ENCODE data around the gene ZNF573.
"Not testable (repeated sequence)": the region's sequence is repeated elsewhere in the genome, so short reads cannot be mapped to it uniquely, and the experiment has no call there.

ZNF573 gene

GRCh38 chr19:37763488-37763887 is 15.9 kb downstream of the ZNF573 start:
- no CpG with 5 or more reads among the region's 1 CpG for WGBS (ENCODE audit: insufficient coverage, insufficient read length)
- Histone ChIP-seq H3K4me3 (ENCODE audit: low read length) (no peak overlapping the region), H3K36me3 (ENCODE audit: control insufficient read depth, insufficient read depth, low read length) (no peaks in the 10 kb centered on the region), H3K9me3 (ENCODE audit: control insufficient read depth, insufficient read depth, low read length) (no peaks in the 10 kb centered on the region), H3K27ac (ENCODE audit: low read length) (no peak overlapping the region), H3K27me3 (ENCODE audit: control insufficient read depth, insufficient read depth, low read length) (no peaks in the 10 kb centered on the region), H3K4me1 (ENCODE audit: control insufficient read depth, insufficient read depth, low read length) (no peaks in the 10 kb centered on the region)
- no peak for DNase-seq (ENCODE audit: low read depth, low spot score)

GRCh38 chr19:37757683-37758082 is 21.7 kb downstream of the ZNF573 start:
- H3K27ac ChIP-seq (ENCODE audit: low read length); H3K4me1 ChIP-seq (ENCODE audit: control insufficient read depth, insufficient read depth, low read length); H3K9me3 ChIP-seq (ENCODE audit: control insufficient read depth, insufficient read depth, low read length); H3K27me3 ChIP-seq (ENCODE audit: control insufficient read depth, insufficient read depth, low read length); H3K4me3 ChIP-seq (ENCODE audit: low read length); H3K36me3 ChIP-seq (ENCODE audit: control insufficient read depth, insufficient read depth, low read length); DNase-seq (ENCODE audit: low read depth, low spot score): not testable (repeated sequence)
- no CpG with 5 or more reads among the region's 4 CpGs for WGBS (ENCODE audit: insufficient coverage, insufficient read length)

- no CpG with 5 or more reads among the region's 5 CpGs for WGBS (ENCODE audit: insufficient coverage, insufficient read length)
- Histone ChIP-seq H3K4me1 (ENCODE audit: control insufficient read depth, insufficient read depth, low read length) (no peaks in the 10 kb centered on the region), H3K36me3 (ENCODE audit: control insufficient read depth, insufficient read depth, low read length) (no peaks in the 10 kb centered on the region), H3K4me3 (ENCODE audit: low read length) (no peak overlapping the region), H3K9me3 (ENCODE audit: control insufficient read depth, insufficient read depth, low read length) (0 out of 2 replicates have a peak, but pooled peaks cover 1% of the 10 kb centered on the region), H3K27me3 (ENCODE audit: control insufficient read depth, insufficient read depth, low read length) (no peaks in the 10 kb centered on the region), H3K27ac (ENCODE audit: low read length) (no peak overlapping the region)
- no peak for DNase-seq (ENCODE audit: low read depth, low spot score)
These were observed 41.0 kb downstream of the ZNF573 start for GRCh38 chr19:37738371-37738770.

- H3K36me3 ChIP-seq (ENCODE audit: control insufficient read depth, insufficient read depth, low read length), result no peaks in the 10 kb centered on the region
- H3K4me1 ChIP-seq (ENCODE audit: control insufficient read depth, insufficient read depth, low read length), result no peaks in the 10 kb centered on the region
- H3K4me3 ChIP-seq (ENCODE audit: low read length), result no peak overlapping the region
- H3K9me3 ChIP-seq (ENCODE audit: control insufficient read depth, insufficient read depth, low read length), result no peaks in the 10 kb centered on the region
- H3K27ac ChIP-seq (ENCODE audit: low read length), result no peak overlapping the region
- H3K27me3 ChIP-seq (ENCODE audit: control insufficient read depth, insufficient read depth, low read length), result no peaks in the 10 kb centered on the region
- no CpG with 5 or more reads among the region's 2 CpGs for WGBS (ENCODE audit: insufficient coverage, insufficient read length)
- no peak for DNase-seq (ENCODE audit: low read depth, low spot score)
These were observed 54.2 kb downstream of the ZNF573 start for GRCh38 chr19:37725181-37725580.

- H3K4me3 ChIP-seq (ENCODE audit: low read length), result no peak overlapping the region
These were observed 59.5 kb downstream of the ZNF573 start for GRCh38 chr19:37719927-37720265.

GRCh38 chr19:37719111-37719926 is 60.1 kb downstream of the ZNF573 start, which contains the start of gene ZNF607:
TSS of gene ZNF607 (minus strand) at chr19:37719761. CDS start at chr19:37711618, 8,143 bp downstream.
- no peaks in the 10 kb centered on the region for H3K9me3 ChIP-seq (ENCODE audit: control insufficient read depth, insufficient read depth, low read length)
- no peak within 1 kb of the TSS for H3K27ac ChIP-seq (ENCODE audit: low read length)
- WGBS (ENCODE audit: insufficient coverage, insufficient read length), result no CpG with 5 or more reads among the region's 54 CpGs

More at GRCh38 chr19:37719927-37720265, 59.5 kb downstream of the ZNF573 start:
- H3K36me3 ChIP-seq (ENCODE audit: control insufficient read depth, insufficient read depth, low read length), result no peaks in the 10 kb centered on the region
- DNase-seq (ENCODE audit: low read depth, low spot score), result no peak
- H3K27ac ChIP-seq (ENCODE audit: low read length), result no peak overlapping the region
- no CpG with 5 or more reads among the region's 8 CpGs for WGBS (ENCODE audit: insufficient coverage, insufficient read length)
- no peaks in the 10 kb centered on the region for H3K27me3 ChIP-seq (ENCODE audit: control insufficient read depth, insufficient read depth, low read length)
- H3K4me1 ChIP-seq (ENCODE audit: control insufficient read depth, insufficient read depth, low read length), result no peaks in the 10 kb centered on the region
- H3K9me3 ChIP-seq (ENCODE audit: control insufficient read depth, insufficient read depth, low read length), result no peaks in the 10 kb centered on the region

GRCh38 chr19:37718304-37718703 is 61.1 kb downstream of the ZNF573 start:
- Histone ChIP-seq H3K27ac (ENCODE audit: low read length) (no peak overlapping the region), H3K36me3 (ENCODE audit: control insufficient read depth, insufficient read depth, low read length) (no peaks in the 10 kb centered on the region)
- WGBS (ENCODE audit: insufficient coverage, insufficient read length), result no CpG with 5 or more reads among the region's 10 CpGs

More at GRCh38 chr19:37719111-37719926, 60.1 kb downstream of the ZNF573 start, which contains the start of gene ZNF607:
- H3K27me3 ChIP-seq (ENCODE audit: control insufficient read depth, insufficient read depth, low read length), result no peaks in the 10 kb centered on the region
- no peaks in the 10 kb centered on the region for H3K36me3 ChIP-seq (ENCODE audit: control insufficient read depth, insufficient read depth, low read length)
- DNase-seq (ENCODE audit: low read depth, low spot score), result peak; percentile 94
- peak within 1 kb of the TSS; percentile 87 for H3K4me3 ChIP-seq (ENCODE audit: low read length)
- no peaks in the 10 kb centered on the region for H3K4me1 ChIP-seq (ENCODE audit: control insufficient read depth, insufficient read depth, low read length)

GRCh38 chr19:37716140-37716539 is 63.2 kb downstream of the ZNF573 start:
- Histone ChIP-seq H3K27me3 (ENCODE audit: control insufficient read depth, insufficient read depth, low read length) (no peaks in the 10 kb centered on the region), H3K4me1 (ENCODE audit: control insufficient read depth, insufficient read depth, low read length) (no peaks in the 10 kb centered on the region), H3K36me3 (ENCODE audit: control insufficient read depth, insufficient read depth, low read length) (no peaks in the 10 kb centered on the region), H3K9me3 (ENCODE audit: control insufficient read depth, insufficient read depth, low read length) (no peaks in the 10 kb centered on the region), H3K4me3 (ENCODE audit: low read length) (no peak overlapping the region), H3K27ac (ENCODE audit: low read length) (no peak overlapping the region)
- no peak for DNase-seq (ENCODE audit: low read depth, low spot score)
- WGBS (ENCODE audit: insufficient coverage, insufficient read length), result no CpG with 5 or more reads among the region's 2 CpGs

More at GRCh38 chr19:37718304-37718703, 61.1 kb downstream of the ZNF573 start:
- H3K27me3 ChIP-seq (ENCODE audit: control insufficient read depth, insufficient read depth, low read length), result no peaks in the 10 kb centered on the region
- DNase-seq (ENCODE audit: low read depth, low spot score), result no peak
- H3K9me3 ChIP-seq (ENCODE audit: control insufficient read depth, insufficient read depth, low read length), result no peaks in the 10 kb centered on the region
- peak overlapping the region; percentile 87; the same call in 1 of the 2 replicates for H3K4me3 ChIP-seq (ENCODE audit: low read length)
- no peaks in the 10 kb centered on the region for H3K4me1 ChIP-seq (ENCODE audit: control insufficient read depth, insufficient read depth, low read length)

GRCh38 chr19:37706052-37706605 is 73.3 kb downstream of the ZNF573 start:
- H3K27ac ChIP-seq (ENCODE audit: low read length), result no peak overlapping the region
- no peaks in the 10 kb centered on the region for H3K4me1 ChIP-seq (ENCODE audit: control insufficient read depth, insufficient read depth, low read length)
- no peaks in the 10 kb centered on the region for H3K9me3 ChIP-seq (ENCODE audit: control insufficient read depth, insufficient read depth, low read length)
- DNase-seq (ENCODE audit: low read depth, low spot score), result no peak
- H3K27me3 ChIP-seq (ENCODE audit: control insufficient read depth, insufficient read depth, low read length), result no peaks in the 10 kb centered on the region
- H3K4me3 ChIP-seq (ENCODE audit: low read length), result no peak overlapping the region
- WGBS (ENCODE audit: insufficient coverage, insufficient read length), result no CpG with 5 or more reads among the region's 7 CpGs
- no peaks in the 10 kb centered on the region; the same call in 1 of the 2 replicates for H3K36me3 ChIP-seq (ENCODE audit: control insufficient read depth, insufficient read depth, low read length)

- Histone ChIP-seq H3K4me3 (ENCODE audit: low read length) (no peak overlapping the region), H3K27ac (ENCODE audit: low read length) (no peak overlapping the region), H3K36me3 (ENCODE audit: control insufficient read depth, insufficient read depth, low read length) (peaks cover 4% of the 10 kb centered on the region), H3K27me3 (ENCODE audit: control insufficient read depth, insufficient read depth, low read length) (peaks cover 5% of the 10 kb centered on the region; the same call in 1 of the 2 replicates), H3K9me3 (ENCODE audit: control insufficient read depth, insufficient read depth, low read length) (no peaks in the 10 kb centered on the region; the same call in 1 of the 2 replicates), H3K4me1 (ENCODE audit: control insufficient read depth, insufficient read depth, low read length) (peaks cover 2% of the 10 kb centered on the region; the same call in 1 of the 2 replicates)
- no peak for DNase-seq (ENCODE audit: low read depth, low spot score)
- whole genome bisulfite sequencing (ENCODE audit: insufficient coverage, insufficient read length), result no CpG with 5 or more reads among the region's 5 CpGs
These were observed 80.3 kb downstream of the ZNF573 start for GRCh38 chr19:37699057-37699456.

Measured in iPS DF 6.9 (cell line).